Esophagus squamous epithelium (tissue), 5 donors: Measurements from ENCODE around the gene COTL1. TPM values are rescaled to one million over a fixed set of nuclear protein-coding genes. Genes with fewer than 3 reads are reported as not detected.
A peak's percentile ranks its signal among the peaks of the same experiment; 100 is the strongest.

ENCODE experiments used
- DNase-seq: peaks from one replicate; lab custom pipeline; 2025; lab: John Stamatoyannopoulos, UW
- H3K27ac ChIP-seq, 4 donors: fragments of 200-600 bp; sonication (generic); one replicate each; pipeline ENCODE4 v1.5.1; 2016 to 2019; ENCODE audit warnings: mild to moderate bottlenecking in 1 of 4
- H3K27me3 ChIP-seq, 4 donors: fragments of 200-600 bp; sonication (generic); 1 replicate in 3 of 4; 2 replicates in 1 of 4; pipeline versions ENCODE4 v1.5.1 to v1.6.0; 2017 to 2021; ENCODE audit warnings: antibody characterized with exemption in 1 of 4
- H3K36me3 ChIP-seq, 3 donors: fragments of 200-600 bp; sonication (generic); one replicate each; pipeline ENCODE4 v1.5.1; 2016 to 2019
- H3K4me1 ChIP-seq, 3 donors: fragments of 200-600 bp; sonication (generic); one replicate each; pipeline ENCODE4 v1.5.1; 2017 to 2019
- H3K4me3 ChIP-seq, 4 donors: fragments of 200-600 bp; sonication (generic); 1 replicate in 3 of 4; 2 replicates in 1 of 4; pipeline ENCODE4 v1.5.1; 2016 to 2019; ENCODE audit warnings: mild to moderate bottlenecking in 2 of 4, moderate library complexity in 1 of 4
- H3K9me3 ChIP-seq, 3 donors: fragments of 200-600 bp; sonication (generic); one replicate each; pipeline ENCODE4 v1.5.1; 2016 to 2019
- POLR2A ChIP-seq, 4 donors: fragments of 450-650 bp; IDR thresholded peaks; one replicate each; pipeline ENCODE4 v1.6.1; 2017; ENCODE audit warnings: antibody characterized with exemption in 4 of 4, mild to moderate bottlenecking in 4 of 4, moderate library complexity in 3 of 4
- WGBS, 2 donors: methylation state at CpG; one replicate each; pipeline ENCODE4 v1.1.5; 2018; 5-methylcytosine and 5-hydroxymethylcytosine counted together
- intact Hi-C: fragments of 100-400 bp; cut with DNase I; formaldehyde crosslinking; loops from one replicate; pipeline ENCODE4 v1.15.0; 2022
- total RNA-seq, 4 donors: library from RNA; depleted of rRNA; stranded (reverse); fragments of >200 nt; gene quantifications; one replicate each; pipeline ENCODE4 v1.1.0, GENCODE V29; 2016
- TF ChIP-seq, protein P1 (sequence below), 6 experiments: fragments of 450-650 bp in 4 of 6; fragments of 200-600 bp in 2 of 6; sonication (generic) in 2 of 6; IDR thresholded peaks; one replicate each; pipeline ENCODE4 v1.5.1; 2016 to 2019; ENCODE audit warnings: antibody characterized with exemption in 6 of 6, mild to moderate bottlenecking in 4 of 6, moderate library complexity in 4 of 6
- donor health status: DM: yes; HTN: yes; CAD: no.

Gene COTL1
- total RNA-seq, 4 donors from 2014 or later = 7.9 to 34.2 (median 23.4) TPM

DNA sequence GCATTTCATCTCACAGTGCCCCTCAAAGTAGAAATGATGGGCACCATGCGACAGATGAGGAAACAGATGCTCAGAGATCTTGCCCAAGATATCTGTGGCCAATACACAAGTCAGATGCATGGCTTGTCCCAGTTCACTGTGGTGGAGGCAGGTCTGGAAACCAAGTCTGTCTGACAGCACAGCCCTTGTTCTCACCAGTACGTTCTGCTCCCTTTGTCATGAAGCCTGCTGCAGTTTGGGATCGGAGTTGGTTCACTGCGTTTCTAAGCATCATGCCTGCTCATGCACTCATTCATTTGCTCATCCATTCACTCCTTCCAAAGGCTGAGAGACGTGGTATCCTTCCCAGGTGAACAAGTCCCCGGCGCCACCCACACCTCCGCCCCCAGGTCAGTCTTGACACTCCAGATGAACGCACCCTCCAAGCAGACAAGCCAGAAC, 86.2 kb downstream of the COTL1 start:
- intact Hi-C loops = no loop called here
- TF ChIP-seq POLR2A (IDR thresholded peaks at IDR 0.05) = peak in 1 of 4 donors; percentile 5
- TF ChIP-seq, protein P1, sequence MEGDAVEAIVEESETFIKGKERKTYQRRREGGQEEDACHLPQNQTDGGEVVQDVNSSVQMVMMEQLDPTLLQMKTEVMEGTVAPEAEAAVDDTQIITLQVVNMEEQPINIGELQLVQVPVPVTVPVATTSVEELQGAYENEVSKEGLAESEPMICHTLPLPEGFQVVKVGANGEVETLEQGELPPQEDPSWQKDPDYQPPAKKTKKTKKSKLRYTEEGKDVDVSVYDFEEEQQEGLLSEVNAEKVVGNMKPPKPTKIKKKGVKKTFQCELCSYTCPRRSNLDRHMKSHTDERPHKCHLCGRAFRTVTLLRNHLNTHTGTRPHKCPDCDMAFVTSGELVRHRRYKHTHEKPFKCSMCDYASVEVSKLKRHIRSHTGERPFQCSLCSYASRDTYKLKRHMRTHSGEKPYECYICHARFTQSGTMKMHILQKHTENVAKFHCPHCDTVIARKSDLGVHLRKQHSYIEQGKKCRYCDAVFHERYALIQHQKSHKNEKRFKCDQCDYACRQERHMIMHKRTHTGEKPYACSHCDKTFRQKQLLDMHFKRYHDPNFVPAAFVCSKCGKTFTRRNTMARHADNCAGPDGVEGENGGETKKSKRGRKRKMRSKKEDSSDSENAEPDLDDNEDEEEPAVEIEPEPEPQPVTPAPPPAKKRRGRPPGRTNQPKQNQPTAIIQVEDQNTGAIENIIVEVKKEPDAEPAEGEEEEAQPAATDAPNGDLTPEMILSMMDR (IDR thresholded peaks at IDR 0.05) = no peak
- peaks cover 19 to 47% (median 39%) of the 10 kb centered on the region in 3 donors for H3K4me1 ChIP-seq
- H3K9me3 ChIP-seq = peaks cover 0 to 3% (median 0%) of the 10 kb centered on the region in 3 donors
- peak overlapping the region; percentile 53 to 83 (median 78) for H3K27ac ChIP-seq
- WGBS, 2 donors = 36 to 45% methylated on average over 8 of the region's 9 CpGs
- peak overlapping the region in 1 of 4 donors; percentile 4 for H3K4me3 ChIP-seq
- DNase-seq = no peak
- no peaks in the 10 kb centered on the region for H3K27me3 ChIP-seq
- no peaks in the 10 kb centered on the region for H3K36me3 ChIP-seq

DNA sequence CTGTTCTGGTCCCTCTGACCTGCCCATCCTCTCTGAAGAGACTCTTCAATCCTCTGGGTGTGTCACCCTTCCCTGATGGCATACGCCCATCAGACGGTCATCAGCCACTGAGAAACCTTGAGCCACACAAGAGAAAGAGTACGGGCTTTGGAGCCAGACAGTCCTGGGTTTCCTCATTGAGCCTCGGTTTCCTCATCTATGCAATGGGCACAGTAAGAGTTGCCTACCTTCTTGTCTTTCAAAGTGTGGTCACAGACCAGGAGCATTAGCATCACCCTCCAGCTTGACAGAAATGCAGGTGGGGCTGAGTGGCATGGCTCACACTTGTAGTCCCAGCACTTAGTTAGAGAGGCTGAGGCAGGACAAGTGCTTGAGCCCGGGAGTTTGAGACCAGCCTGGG, 87.3 kb downstream of the COTL1 start:
- no peak overlapping the region for H3K4me3 ChIP-seq
- TF ChIP-seq, protein P1 (IDR thresholded peaks at IDR 0.05) = no peak
- TF ChIP-seq POLR2A (IDR thresholded peaks at IDR 0.05) = no peak
- intact Hi-C loops = no loop called here
- no peak for DNase-seq
- peaks cover 19 to 51% (median 43%) of the 10 kb centered on the region in 3 donors for H3K4me1 ChIP-seq
- H3K36me3 ChIP-seq = no peaks in the 10 kb centered on the region
- no peak overlapping the region for H3K27ac ChIP-seq
- 80 to 89% methylated on average over 1 of the region's 5 CpGs for WGBS, 2 donors
- H3K9me3 ChIP-seq = peaks cover 0 to 3% (median 0%) of the 10 kb centered on the region in 3 donors
- H3K27me3 ChIP-seq = no peaks in the 10 kb centered on the region

DNA sequence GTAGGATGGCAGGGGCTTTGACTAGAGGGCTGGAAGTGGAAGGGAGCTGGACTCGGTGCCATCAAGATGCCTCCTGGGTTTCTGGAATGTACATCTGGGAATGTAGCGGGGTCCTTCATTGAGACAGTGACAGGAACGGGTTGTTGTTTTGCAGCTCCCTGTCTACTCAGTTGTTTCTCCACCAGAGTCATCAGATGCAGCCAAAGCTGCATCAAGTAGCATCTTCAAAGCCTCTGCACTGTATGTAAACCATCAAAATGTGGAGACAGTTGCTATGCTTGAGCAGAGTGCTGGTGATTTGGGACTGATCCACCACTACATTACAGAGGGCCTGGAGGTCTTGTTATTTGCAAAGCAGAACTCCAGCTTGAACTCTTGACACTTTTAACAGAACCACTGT, 88.3 kb downstream of the COTL1 start:
- no peak for DNase-seq
- TF ChIP-seq, protein P1 (IDR thresholded peaks at IDR 0.05) = no peak
- no peak for TF ChIP-seq POLR2A (IDR thresholded peaks at IDR 0.05)
- intact Hi-C loops = no loop called here
- Histone ChIP-seq H3K4me3 (no peak overlapping the region), H3K9me3 (peaks cover 0 to 3% (median 0%) of the 10 kb centered on the region in 3 donors), H3K4me1 (peaks cover 19 to 51% (median 43%) of the 10 kb centered on the region in 3 donors), H3K36me3 (no peaks in the 10 kb centered on the region), H3K27me3 (no peaks in the 10 kb centered on the region), H3K27ac (no peak overlapping the region)
- WGBS, 2 donors = 94 to 95% methylated on average over 3 of the region's 3 CpGs

DNA sequence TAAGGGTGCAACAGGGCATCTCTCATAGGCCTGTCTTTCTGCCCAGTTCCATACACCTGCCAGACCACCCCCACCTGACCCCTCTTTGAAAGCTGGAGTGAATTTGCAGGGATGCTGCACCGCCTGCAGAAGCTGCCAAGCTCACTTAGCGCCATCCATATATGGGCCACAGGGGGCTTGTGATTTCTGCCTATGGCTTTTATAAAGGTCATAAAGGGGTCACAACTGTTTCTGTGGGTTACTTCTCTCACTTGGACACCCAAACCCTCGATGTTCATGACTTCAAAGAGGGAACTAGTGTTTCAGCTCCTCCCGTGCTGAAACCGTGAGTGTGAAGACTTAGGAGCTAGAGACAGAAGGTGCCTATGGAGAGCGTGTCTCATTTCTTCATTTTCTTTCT, 89.6 kb downstream of the COTL1 start:
- intact Hi-C loops = no loop called here
- Histone ChIP-seq H3K27me3 (no peaks in the 10 kb centered on the region), H3K9me3 (peaks cover 0 to 3% (median 0%) of the 10 kb centered on the region in 3 donors), H3K36me3 (no peaks in the 10 kb centered on the region), H3K4me3 (no peak overlapping the region), H3K27ac (peak overlapping the region; percentile 63 to 86 (median 70)), H3K4me1 (peaks cover 19 to 46% (median 41%) of the 10 kb centered on the region in 3 donors)
- DNase-seq = no peak
- WGBS, 2 donors = 82 to 93% methylated on average over 6 of the region's 6 CpGs
- TF ChIP-seq, protein P1 (IDR thresholded peaks at IDR 0.05) = no peak
- no peak for TF ChIP-seq POLR2A (IDR thresholded peaks at IDR 0.05)

DNA sequence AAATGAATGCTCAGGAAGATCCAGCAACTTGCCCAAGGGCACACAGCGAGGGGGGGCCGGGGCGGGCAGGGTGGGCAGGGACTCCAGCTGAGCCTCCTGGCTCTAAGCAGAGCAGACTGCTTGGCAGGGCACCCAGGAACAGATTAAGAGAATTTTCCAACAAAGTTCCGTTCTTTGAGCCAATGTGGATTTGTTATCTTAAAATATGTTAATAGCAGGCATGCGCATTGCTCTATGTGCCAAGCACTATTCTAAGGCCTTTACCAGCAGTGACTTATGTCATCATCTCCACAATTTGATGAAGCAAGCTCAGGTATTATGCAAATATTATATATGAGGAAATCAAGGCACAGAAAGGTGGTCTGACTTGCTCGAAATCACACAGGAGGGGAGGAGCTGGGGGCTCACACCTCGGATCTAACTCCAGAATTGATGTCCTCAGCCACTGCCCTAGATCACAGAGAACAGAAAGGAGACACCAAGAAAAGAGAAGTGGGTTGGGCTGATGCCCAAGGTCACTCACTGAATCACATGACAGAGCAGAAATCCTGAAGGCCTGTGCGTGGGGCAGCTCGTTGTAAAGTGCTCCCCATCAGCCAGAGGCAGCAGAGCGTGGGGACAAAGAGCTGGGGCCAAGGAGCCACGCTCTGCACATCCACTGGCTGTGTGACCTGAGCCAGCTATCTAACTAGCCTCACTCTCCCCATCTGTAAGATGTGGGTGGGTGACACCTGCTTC, 90.2 kb downstream of the COTL1 start:
- 34 to 42% methylated on average over 8 to 10 of the region's 11 CpGs for WGBS, 2 donors
- Histone ChIP-seq H3K27me3 (no peaks in the 10 kb centered on the region), H3K36me3 (no peaks in the 10 kb centered on the region), H3K9me3 (peaks cover 0 to 3% (median 0%) of the 10 kb centered on the region in 3 donors), H3K4me1 (peaks cover 17 to 39% (median 35%) of the 10 kb centered on the region in 3 donors), H3K27ac (peak overlapping the region; percentile 63 to 86 (median 70)), H3K4me3 (peak overlapping the region in 2 of 4 donors; percentile 13 to 36)
- intact Hi-C loops = no loop called here
- DNase-seq = no peak
- TF ChIP-seq POLR2A (IDR thresholded peaks at IDR 0.05) = no peak
- TF ChIP-seq, protein P1 (IDR thresholded peaks at IDR 0.05) = no peak
